OCI-LY3 (cell line): ENCODE results near the gene TXNDC5.

Source experiments
- CTCF ChIP-seq: fragments of 200-600, 300-600 bp; sonication (generic); IDR thresholded peaks from 2 replicates; pipeline ENCODE4 v1.5.1; 2014; ENCODE audit warnings: antibody characterized with exemption, low read length, low read depth
- EZH2phosphoT487 ChIP-seq: fragments of 200-600 bp; shearing (Covaris generic); IDR thresholded peaks from 2 replicates; pipeline ENCODE4 v1.6.1; 2018; ENCODE audit warnings: antibody characterized with exemption, mixed run types, low read depth

GRCh38 chr6:7959453-7959852 lies 48.9 kb upstream of the TXNDC5 start:
- TF ChIP-seq EZH2phosphoT487 (no peak), CTCF (no peak)
